GM21619 (cell line): ENCODE data around the gene PDZD2.
"Not testable (repeated sequence)": the region's sequence is repeated elsewhere in the genome, so short reads cannot be mapped to it uniquely, and the experiment has no call there.

Experiments used
- ATAC-seq: cut with Tn5 transposase; IDR thresholded peaks from one replicate; pipeline ENCODE4 v1.9.1; 2021; ENCODE audit not compliant: unreplicated experiment

PDZD2 gene

GRCh38 chr5:31731016-31731415 is 92.1 kb downstream of the PDZD2 start:
- ATAC-seq: no peak

- no peak for ATAC-seq
These were observed 92.9 kb downstream of the PDZD2 start for GRCh38 chr5:31731710-31732301.

GRCh38 chr5:31732821-31733220 is 93.9 kb downstream of the PDZD2 start:
- not testable (repeated sequence) for ATAC-seq

- no peak for ATAC-seq
These were observed 94.4 kb downstream of the PDZD2 start for GRCh38 chr5:31733371-31733770.

GRCh38 chr5:31736127-31736526 is 97.2 kb downstream of the PDZD2 start:
- ATAC-seq: no peak

- no peak for ATAC-seq
These were observed 99.3 kb downstream of the PDZD2 start for GRCh38 chr5:31738199-31738598.

GRCh38 chr5:31741496-31741895 is 102.6 kb downstream of the PDZD2 start:
- no peak for ATAC-seq

- ATAC-seq: no peak
These were observed 104.7 kb downstream of the PDZD2 start for GRCh38 chr5:31743678-31744077.

GRCh38 chr5:31748458-31749172 is 109.7 kb downstream of the PDZD2 start:
- ATAC-seq: no peak

- ATAC-seq: no peak
These were observed 111.3 kb downstream of the PDZD2 start for GRCh38 chr5:31750215-31750614.

GRCh38 chr5:31751610-31752009 is 112.7 kb downstream of the PDZD2 start:
- ATAC-seq: no peak

- ATAC-seq: no peak
These were observed 114.9 kb downstream of the PDZD2 start for GRCh38 chr5:31753700-31754357.

- ATAC-seq: no peak
These were observed 115.4 kb downstream of the PDZD2 start for GRCh38 chr5:31754358-31754704.

- ATAC-seq: no peak
These were observed 116.1 kb downstream of the PDZD2 start for GRCh38 chr5:31754741-31755675.

- no peak for ATAC-seq
These were observed 116.8 kb downstream of the PDZD2 start for GRCh38 chr5:31755676-31756230.

GRCh38 chr5:31757806-31758205 is 118.9 kb downstream of the PDZD2 start:
- no peak for ATAC-seq

GRCh38 chr5:31758803-31759425 is 120.0 kb downstream of the PDZD2 start:
- no peak for ATAC-seq

- no peak for ATAC-seq
These were observed 121.0 kb downstream of the PDZD2 start for GRCh38 chr5:31759925-31760324.

GRCh38 chr5:31761877-31762276 is 122.9 kb downstream of the PDZD2 start:
- ATAC-seq: no peak

- ATAC-seq: no peak
These were observed 124.5 kb downstream of the PDZD2 start for GRCh38 chr5:31763424-31763823.

GRCh38 chr5:31764687-31765086 is 125.8 kb downstream of the PDZD2 start:
- ATAC-seq: not testable (repeated sequence)
